IPS-20b (cell line): ENCODE results near the gene GART.
"Not testable (repeated sequence)": the region's sequence is repeated elsewhere in the genome, so short reads cannot be mapped to it uniquely, and the experiment has no call there.

Experiments
- H3K27ac ChIP-seq: one replicate; pipeline ENCODE4 v1.5.1; 2013; ENCODE audit warnings: low read length
- H3K27me3 ChIP-seq: 2 replicates; pipeline ENCODE4 v1.6.1; 2013; ENCODE audit warnings: mild to moderate bottlenecking, low read length, inconsistent platforms; ENCODE audit not compliant: insufficient read depth
- H3K36me3 ChIP-seq: 2 replicates; pipeline ENCODE4 v1.6.1; 2013; ENCODE audit warnings: low read depth, mild to moderate bottlenecking, inconsistent platforms, low read length, moderate library complexity; ENCODE audit not compliant: insufficient read depth
- H3K4me1 ChIP-seq: 2 replicates; pipeline ENCODE4 v1.6.1; 2013; ENCODE audit warnings: mild to moderate bottlenecking, control low read depth, inconsistent platforms, low read length, moderate library complexity; ENCODE audit not compliant: insufficient read depth
- H3K4me3 ChIP-seq: 2 replicates; pipeline ENCODE4 v1.5.1; 2013; ENCODE audit warnings: mild to moderate bottlenecking, low read length, inconsistent platforms
- H3K9ac ChIP-seq: 2 replicates; pipeline ENCODE4 v1.6.1; 2013; ENCODE audit warnings: low read depth, mild to moderate bottlenecking, inconsistent platforms, low read length, moderate library complexity
- H3K9me3 ChIP-seq: 2 replicates; pipeline ENCODE4 v1.6.1; 2013; ENCODE audit warnings: mild to moderate bottlenecking, low read depth, low read length, inconsistent platforms; ENCODE audit not compliant: insufficient read depth

Gene GART

DNA sequence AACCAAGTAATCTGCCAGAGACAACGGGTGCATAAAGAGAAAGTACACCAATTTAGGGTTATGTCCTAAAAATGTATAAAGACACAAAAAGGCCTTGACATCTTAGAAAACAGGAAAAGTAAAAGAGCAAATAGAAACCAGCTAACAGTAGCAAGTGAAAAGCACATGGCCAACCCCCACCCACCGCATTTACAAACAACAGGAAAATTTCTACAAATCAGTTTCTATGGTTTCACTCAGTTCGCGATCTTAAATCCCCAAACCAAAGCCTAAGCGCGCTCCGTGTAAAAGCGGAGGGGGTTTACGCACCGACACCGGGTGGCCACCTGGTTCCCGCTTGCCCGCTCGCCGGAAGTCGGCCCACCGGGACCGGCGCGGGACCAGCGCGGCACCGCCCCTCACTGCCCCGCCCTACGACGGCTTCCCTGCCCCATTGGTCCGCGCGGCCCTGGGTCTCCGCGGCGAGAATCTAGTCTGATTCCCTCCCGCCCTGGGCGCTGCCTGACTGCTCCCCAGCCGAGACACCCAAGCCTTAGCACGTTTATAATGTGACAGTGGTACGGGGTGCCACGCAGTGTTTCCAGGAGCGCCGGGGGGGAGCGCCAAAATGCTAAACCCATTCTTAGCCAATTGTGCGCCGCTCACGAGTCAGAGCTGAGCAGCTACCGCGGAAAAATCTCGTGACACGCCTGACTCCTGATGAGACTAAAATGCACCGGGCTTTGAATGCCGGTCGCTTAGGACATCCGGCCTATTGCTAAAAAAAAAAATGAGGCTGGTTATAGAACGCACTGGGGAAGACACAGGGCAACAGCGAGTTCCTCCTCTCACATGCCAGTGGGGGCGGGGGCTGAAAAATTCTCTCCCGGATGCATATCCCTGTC lies at the start of gene GART:
Gene GART (minus strand): TSS at position 362 of the 884 bp plus-strand sequence. CDS start 2,802 bp downstream, outside the sequence.
- H3K36me3 ChIP-seq, result peaks cover 51% of the 10 kb centered on the region
- peak within 1 kb of the TSS; percentile 91 for H3K4me3 ChIP-seq
- peaks cover 16% of the 10 kb centered on the region; the same call in 1 of the 2 replicates for H3K4me1 ChIP-seq

DNA sequence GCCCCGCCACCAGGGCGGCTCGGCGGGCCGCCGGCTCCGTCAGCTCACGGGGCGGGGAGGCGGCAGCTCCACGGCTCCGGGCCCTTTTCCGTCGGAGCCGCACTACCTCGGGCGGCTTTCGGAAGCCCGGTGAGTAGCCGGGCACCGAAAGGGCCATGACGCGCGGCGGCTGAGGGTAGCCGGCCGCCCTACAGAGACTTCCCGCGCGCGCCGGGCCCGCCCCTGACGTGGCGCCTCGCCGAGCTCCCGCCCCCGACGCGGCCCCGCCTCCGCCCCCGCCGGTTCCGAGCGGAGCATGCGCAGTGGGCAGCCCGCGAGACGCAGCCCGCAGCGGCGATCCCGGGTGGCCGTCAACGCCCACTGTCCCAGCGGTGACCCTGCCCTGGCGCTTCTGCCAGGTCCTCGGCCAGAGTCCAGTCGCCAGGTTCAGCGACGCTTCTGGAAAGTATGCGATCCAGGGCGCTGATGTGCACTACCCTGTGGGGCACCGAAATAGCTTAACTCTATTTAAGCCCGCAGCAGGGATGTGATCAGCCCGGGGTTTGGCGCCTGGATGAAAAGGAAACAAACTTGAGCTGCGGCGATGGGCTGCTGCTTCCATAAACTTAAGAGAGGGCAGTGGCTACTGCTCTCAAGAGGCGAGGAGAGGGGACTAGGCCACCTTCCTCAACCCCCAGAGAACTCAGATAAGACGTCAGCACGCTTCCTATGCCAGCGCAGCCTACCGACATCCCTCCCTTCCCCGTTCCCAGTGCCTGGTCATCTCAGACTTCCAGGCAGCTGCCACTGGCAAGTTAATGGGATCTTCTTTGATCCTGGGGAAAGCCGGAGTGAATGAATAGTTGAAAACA lies 46.8 kb upstream of the GART start, which contains the start of gene DONSON:
Gene DONSON (minus strand): TSS at position 200 of the 851 bp plus-strand sequence. CDS start 43 bp downstream, at position 157.
- no peak within 1 kb of the TSS for H3K27ac ChIP-seq
- H3K4me3 ChIP-seq, result peak within 1 kb of the TSS; percentile 89
- no peaks in the 10 kb centered on the region for H3K27me3 ChIP-seq
- peaks cover 4% of the 10 kb centered on the region; the same call in 1 of the 2 replicates for H3K4me1 ChIP-seq
- no peaks in the 10 kb centered on the region for H3K9me3 ChIP-seq
- peak within 1 kb of the TSS; percentile 86 for H3K9ac ChIP-seq
- peaks cover 22% of the 10 kb centered on the region for H3K36me3 ChIP-seq

More for the DNA sequence above, at the start of gene GART:
- Histone ChIP-seq H3K27me3 (no peaks in the 10 kb centered on the region), H3K27ac (peak within 1 kb of the TSS; percentile 97), H3K9me3 (no peaks in the 10 kb centered on the region), H3K9ac (peak within 1 kb of the TSS; percentile 97)

DNA sequence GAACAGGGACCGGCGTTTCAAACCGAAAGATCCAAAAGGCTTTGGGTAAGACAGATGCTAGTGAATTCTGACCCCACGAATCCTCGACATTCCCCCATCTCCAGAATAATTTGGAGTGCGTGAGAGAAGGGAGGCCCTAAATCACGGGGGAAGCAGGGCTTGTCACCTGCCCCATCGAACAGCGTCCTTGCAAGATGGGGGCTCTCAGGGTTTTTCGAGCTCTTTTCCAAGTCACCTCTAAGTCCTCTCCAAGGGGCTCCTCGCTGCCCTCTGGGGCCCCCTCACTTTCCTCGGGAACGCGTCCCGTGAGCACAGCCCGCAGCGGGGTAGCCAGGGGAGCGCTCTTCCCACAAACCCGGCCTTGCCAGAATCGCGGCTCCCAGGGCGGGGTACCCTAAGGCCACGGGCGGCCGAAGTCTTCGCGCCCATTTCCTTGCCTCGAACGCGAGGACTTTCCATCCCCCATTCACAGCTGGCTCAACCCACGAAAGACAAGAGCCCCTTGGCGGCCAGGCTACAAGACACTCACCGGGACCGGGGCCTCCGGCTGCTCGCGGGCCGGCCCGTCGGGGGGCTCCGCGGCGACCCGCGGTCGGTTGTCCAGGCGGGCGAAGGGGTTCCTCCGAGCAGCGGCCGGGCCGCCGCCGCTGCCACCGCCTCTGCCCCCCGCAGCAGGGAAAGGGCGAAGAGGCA lies 46.0 kb upstream of the GART start:
- peaks cover 29% of the 10 kb centered on the region for H3K36me3 ChIP-seq
- peak overlapping the region; percentile 86 for H3K9ac ChIP-seq
- H3K4me1 ChIP-seq, result peaks cover 4% of the 10 kb centered on the region; the same call in 1 of the 2 replicates
- no peak overlapping the region for H3K27ac ChIP-seq
- peak overlapping the region; percentile 89 for H3K4me3 ChIP-seq
- H3K27me3 ChIP-seq, result no peaks in the 10 kb centered on the region
- no peaks in the 10 kb centered on the region for H3K9me3 ChIP-seq

DNA sequence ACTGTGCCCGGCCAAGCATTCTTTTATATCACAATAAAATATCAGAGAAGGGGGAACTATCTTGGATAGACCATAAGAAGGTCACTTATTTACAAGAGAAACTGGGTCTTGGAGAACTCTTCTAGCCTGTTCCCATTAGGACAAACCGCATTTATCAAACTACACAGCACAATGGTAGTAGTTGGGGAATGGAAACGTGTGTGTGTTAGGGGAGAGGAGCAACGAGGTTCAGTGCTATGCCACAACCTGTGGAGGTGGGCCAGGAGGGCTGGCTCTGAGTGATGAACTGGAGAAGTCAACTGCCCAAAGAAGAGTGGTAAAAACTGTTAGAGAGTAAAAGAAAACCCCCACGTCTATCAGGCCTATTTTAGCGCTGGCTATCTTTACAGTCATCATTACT lies 45.0 kb upstream of the GART start:
- H3K36me3 ChIP-seq, result peaks cover 37% of the 10 kb centered on the region
- H3K9ac ChIP-seq, result peak overlapping the region; percentile 11; the same call in 1 of the 2 replicates
- H3K9me3 ChIP-seq, result no peaks in the 10 kb centered on the region

DNA sequence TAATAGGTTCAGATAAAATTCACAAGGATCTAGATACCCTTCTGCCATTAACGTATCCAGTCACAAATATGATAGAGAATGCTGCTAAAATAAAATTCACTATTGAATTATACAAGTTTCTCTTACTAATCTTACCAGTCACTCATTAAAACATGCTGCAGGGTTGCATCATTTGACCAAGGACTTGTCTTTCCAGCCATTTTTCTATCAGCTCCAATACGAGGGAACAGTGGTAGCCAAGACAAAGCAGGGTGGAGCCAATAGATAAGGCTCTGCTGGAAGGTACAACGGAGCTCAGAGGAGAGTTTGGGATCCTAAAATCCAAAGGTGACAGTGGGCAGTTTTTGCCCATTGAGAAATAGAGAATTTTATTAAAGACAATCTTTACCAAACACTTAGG lies 42.5 kb upstream of the GART start:
- Histone ChIP-seq H3K9me3 (no peaks in the 10 kb centered on the region), H3K36me3 (peaks cover 53% of the 10 kb centered on the region), H3K27ac (no peak overlapping the region), H3K27me3 (no peaks in the 10 kb centered on the region), H3K4me3 (no peak overlapping the region), H3K9ac (no peak overlapping the region), H3K4me1 (peaks cover 3% of the 10 kb centered on the region; the same call in 1 of the 2 replicates)

More for the DNA sequence above, 45.0 kb upstream of the GART start:
- H3K4me1 ChIP-seq, result peaks cover 4% of the 10 kb centered on the region; the same call in 1 of the 2 replicates
- no peak overlapping the region for H3K27ac ChIP-seq
- no peaks in the 10 kb centered on the region for H3K27me3 ChIP-seq
- peak overlapping the region; percentile 89 for H3K4me3 ChIP-seq

DNA sequence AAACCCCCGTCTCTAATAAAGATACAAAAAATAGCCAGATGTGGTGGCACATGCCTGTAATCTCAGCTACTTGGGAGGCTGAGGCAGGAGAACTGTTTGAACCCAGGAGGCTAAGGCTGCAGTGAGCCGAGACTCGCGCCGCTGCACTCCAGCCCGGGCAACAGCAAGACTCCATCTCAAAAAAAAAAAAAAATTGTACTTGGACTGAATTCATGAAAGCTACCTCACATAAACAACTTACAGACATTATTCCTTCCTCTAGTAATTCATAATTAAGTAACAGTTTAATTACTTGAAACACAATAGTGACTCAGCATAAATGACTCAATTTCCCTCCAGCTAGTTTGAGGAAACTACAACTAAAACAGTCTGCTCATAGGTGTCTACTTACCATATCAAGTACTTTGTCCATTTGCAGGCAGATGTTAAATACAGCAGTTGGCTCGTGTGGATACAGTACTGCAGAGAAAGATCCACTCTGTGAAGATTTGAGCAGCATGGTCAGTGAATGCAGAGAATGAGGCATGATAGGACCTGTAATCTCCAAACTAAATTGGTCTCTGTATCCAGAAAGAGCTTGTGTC lies 37.1 kb upstream of the GART start:
- Histone ChIP-seq H3K9me3 (no peaks in the 10 kb centered on the region), H3K9ac (no peak overlapping the region), H3K27me3 (no peaks in the 10 kb centered on the region), H3K27ac (no peak overlapping the region), H3K36me3 (peaks cover 85% of the 10 kb centered on the region), H3K4me3 (no peak overlapping the region), H3K4me1 (no peaks in the 10 kb centered on the region)

DNA sequence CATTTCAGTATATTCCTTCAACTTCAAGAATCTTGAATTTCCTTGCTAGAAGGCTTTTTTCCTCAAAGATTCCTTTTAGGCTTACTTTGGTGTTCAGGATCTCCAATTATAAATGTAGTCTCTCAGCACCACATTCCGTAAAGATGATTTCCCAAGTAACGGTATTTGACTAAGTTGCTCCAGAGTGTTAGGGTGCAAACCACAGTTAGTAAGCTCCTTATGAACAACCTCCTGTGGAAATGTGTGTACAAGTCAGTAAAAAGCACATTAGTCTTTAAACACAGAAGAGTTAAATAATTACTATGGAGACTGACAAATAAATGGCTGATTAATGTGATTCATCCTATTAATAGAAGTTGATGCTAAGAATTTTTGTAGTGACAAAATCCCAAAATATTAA lies 36.3 kb upstream of the GART start:
- H3K4me3 ChIP-seq, result no peak overlapping the region
- no peak overlapping the region for H3K27ac ChIP-seq
- H3K4me1 ChIP-seq, result no peaks in the 10 kb centered on the region
- H3K9me3 ChIP-seq, result no peaks in the 10 kb centered on the region
- H3K27me3 ChIP-seq, result no peaks in the 10 kb centered on the region
- peaks cover 88% of the 10 kb centered on the region for H3K36me3 ChIP-seq
- no peak overlapping the region for H3K9ac ChIP-seq

DNA sequence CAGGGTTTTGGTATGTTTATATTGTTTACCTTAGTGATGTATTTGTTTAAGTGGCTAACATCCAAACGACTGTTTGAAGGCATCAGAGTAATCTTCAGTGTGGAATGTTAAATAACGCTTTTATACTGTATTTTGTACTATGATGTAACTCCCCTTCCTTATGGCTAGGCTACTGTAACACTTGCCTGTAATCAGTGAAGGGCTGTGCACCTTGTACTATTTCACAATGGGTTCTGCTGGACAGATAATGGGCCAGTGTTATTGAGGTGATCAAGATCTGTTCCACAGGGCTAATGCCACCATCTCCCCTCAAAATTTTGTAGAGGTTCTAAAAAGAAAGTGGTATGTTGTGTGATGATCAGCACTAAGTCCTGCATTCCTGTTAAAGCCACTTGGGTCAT lies 34.8 kb upstream of the GART start:
- not testable (repeated sequence) for H3K9me3 ChIP-seq, H3K27me3 ChIP-seq, H3K4me3 ChIP-seq, H3K4me1 ChIP-seq, H3K27ac ChIP-seq, H3K9ac ChIP-seq
- peaks cover 91% of the 10 kb centered on the region for H3K36me3 ChIP-seq

DNA sequence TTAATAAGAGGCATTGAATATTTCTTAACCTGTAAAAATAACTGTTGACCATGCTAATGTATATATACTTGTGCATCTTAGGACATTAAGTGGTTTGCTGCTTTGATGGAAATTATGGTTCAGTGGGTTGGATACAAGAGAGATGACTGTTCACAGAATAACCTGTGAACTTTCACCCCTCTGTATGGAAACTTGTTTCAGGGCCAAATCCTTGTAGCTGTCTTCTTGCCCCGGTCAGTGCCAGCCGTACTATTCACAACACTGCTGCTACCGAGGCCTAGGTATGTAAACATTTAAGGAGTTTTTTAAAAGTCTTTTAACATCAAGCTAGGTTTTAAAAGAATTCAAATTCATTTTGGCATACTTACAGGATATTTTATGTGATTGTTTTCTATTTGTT lies 30.4 kb upstream of the GART start:
- Histone ChIP-seq H3K27me3 (no peaks in the 10 kb centered on the region), H3K36me3 (peaks cover 100% of the 10 kb centered on the region), H3K4me1 (no peaks in the 10 kb centered on the region), H3K27ac (no peak overlapping the region), H3K4me3 (no peak overlapping the region), H3K9me3 (no peaks in the 10 kb centered on the region), H3K9ac (no peak overlapping the region)

DNA sequence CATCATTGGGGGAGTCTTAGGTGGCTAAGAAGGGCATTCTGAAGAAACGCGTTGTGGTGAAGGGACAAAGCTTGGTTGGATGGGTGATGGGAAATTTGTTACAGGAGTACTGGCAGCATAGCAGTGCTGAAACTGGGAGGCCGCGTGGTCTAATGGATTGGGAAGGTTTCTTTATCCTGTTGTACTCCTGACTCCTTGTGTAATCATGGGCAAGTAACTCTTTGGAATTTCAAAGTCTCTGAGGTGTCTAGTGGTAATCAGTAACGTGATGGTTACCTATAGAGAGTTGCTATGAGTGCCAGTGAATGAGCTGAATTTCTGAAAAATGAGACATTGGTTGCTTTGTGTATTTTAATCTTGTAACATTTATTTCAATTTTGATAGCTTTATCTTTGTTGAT lies 28.1 kb upstream of the GART start:
- Histone ChIP-seq H3K9me3 (no peaks in the 10 kb centered on the region), H3K27me3 (no peaks in the 10 kb centered on the region), H3K4me3 (no peak overlapping the region), H3K27ac (no peak overlapping the region), H3K9ac (no peak overlapping the region), H3K4me1 (no peaks in the 10 kb centered on the region), H3K36me3 (peaks cover 96% of the 10 kb centered on the region)

DNA sequence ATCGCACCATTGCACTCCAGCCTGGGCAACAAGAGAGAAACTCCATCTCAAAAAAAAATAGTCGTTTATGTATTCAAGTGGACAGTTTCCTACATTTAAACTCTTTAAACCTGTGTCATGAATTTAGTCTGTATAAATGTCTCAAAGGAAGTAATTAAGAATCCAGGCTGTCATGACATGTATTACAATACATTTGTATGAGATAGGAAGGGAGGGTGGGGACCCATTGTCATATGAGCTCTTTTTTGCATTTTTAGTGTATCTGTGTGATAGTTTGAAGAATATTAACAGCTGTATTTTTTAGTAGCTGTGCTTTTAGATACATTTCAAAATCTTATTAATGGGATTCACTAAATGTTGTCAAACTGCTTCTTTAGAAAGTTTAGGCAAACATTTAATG lies 26.5 kb upstream of the GART start:
- H3K36me3 ChIP-seq, result peaks cover 94% of the 10 kb centered on the region
- H3K27ac ChIP-seq, result no peak overlapping the region

More for the DNA sequence above, 26.5 kb upstream of the GART start:
- H3K4me1 ChIP-seq, result no peaks in the 10 kb centered on the region
- no peak overlapping the region for H3K9ac ChIP-seq
- no peak overlapping the region for H3K4me3 ChIP-seq
- no peaks in the 10 kb centered on the region for H3K9me3 ChIP-seq
- H3K27me3 ChIP-seq, result no peaks in the 10 kb centered on the region
